Measurements from ENCODE around the gene DOCK2. TPM values are rescaled to one million over a fixed set of nuclear protein-coding genes. Genes with fewer than 3 reads are reported as not detected.
"Not testable (repeated sequence)": the region's sequence is repeated elsewhere in the genome, so short reads cannot be mapped to it uniquely, and the experiment has no call there.

DOCK2 gene
- polyA plus RNA-seq, 1 experiment, result 1.6 TPM

GRCh38 chr5:170087168-170087817 is 450.2 kb downstream of the DOCK2 start:
- no peak for TF ChIP-seq CTCF (IDR thresholded peaks at IDR 0.05; ENCODE audit: low read depth, low read length)
- Histone ChIP-seq H3K27me3 (ENCODE audit: control insufficient read depth, insufficient read depth, low read length) (no peaks in the 10 kb centered on the region), H3K27ac (ENCODE audit: low read depth, low read length) (no peak overlapping the region), H3K9me3 (ENCODE audit: control insufficient read depth, insufficient read depth, low read length) (no peaks in the 10 kb centered on the region), H3K4me3 (ENCODE audit: low read depth, low read length) (no peak overlapping the region)
- CTCF ChIA-PET, result no interaction called here
- DNase-seq (ENCODE audit: low read depth, low spot score), result no peak
- POLR2A ChIA-PET, result no interaction called here

GRCh38 chr5:170092455-170093101 is 455.5 kb downstream of the DOCK2 start:
- no peak for DNase-seq (ENCODE audit: low read depth, low spot score)
- no peaks in the 10 kb centered on the region for H3K9me3 ChIP-seq (ENCODE audit: control insufficient read depth, insufficient read depth, low read length)
- H3K4me3 ChIP-seq (ENCODE audit: low read depth, low read length), result no peak overlapping the region
- ChIA-PET POLR2A (no interaction called here), CTCF (interaction anchor here (2.3 kb wide), 1 partner anchor 22 kb away, joined by 9 read pairs; no protein-coding TSS in a partner anchor)
- no peak for TF ChIP-seq CTCF (IDR thresholded peaks at IDR 0.05; ENCODE audit: low read depth, low read length)
- no peak overlapping the region for H3K27ac ChIP-seq (ENCODE audit: low read depth, low read length)
- no peaks in the 10 kb centered on the region for H3K27me3 ChIP-seq (ENCODE audit: control insufficient read depth, insufficient read depth, low read length)

- not testable (repeated sequence) for DNase-seq (ENCODE audit: low read depth, low spot score); H3K27me3 ChIP-seq (ENCODE audit: control insufficient read depth, insufficient read depth, low read length); H3K4me3 ChIP-seq (ENCODE audit: low read depth, low read length); H3K27ac ChIP-seq (ENCODE audit: low read depth, low read length); H3K9me3 ChIP-seq (ENCODE audit: control insufficient read depth, insufficient read depth, low read length)
- ChIA-PET POLR2A (interaction anchor here (0.6 kb wide), 1 partner anchor 90 kb away, joined by 3 read pairs; no protein-coding TSS in a partner anchor), CTCF (interaction anchor here (2.3 kb wide), 1 partner anchor 23 kb away, joined by 9 read pairs; no protein-coding TSS in a partner anchor)
These were observed 457.3 kb downstream of the DOCK2 start for GRCh38 chr5:170094329-170094728.

- Histone ChIP-seq H3K9me3 (ENCODE audit: control insufficient read depth, insufficient read depth, low read length) (no peaks in the 10 kb centered on the region), H3K4me3 (ENCODE audit: low read depth, low read length) (no peak overlapping the region), H3K27me3 (ENCODE audit: control insufficient read depth, insufficient read depth, low read length) (no peaks in the 10 kb centered on the region), H3K27ac (ENCODE audit: low read depth, low read length) (no peak overlapping the region)
- POLR2A ChIA-PET, result no interaction called here
- TF ChIP-seq CTCF (IDR thresholded peaks at IDR 0.05; ENCODE audit: low read depth, low read length), result no peak
- no peak for DNase-seq (ENCODE audit: low read depth, low spot score)
- CTCF ChIA-PET, result interaction anchor here (1.1 kb wide), 1 partner anchor 25 kb away, joined by 6 read pairs; no protein-coding TSS in a partner anchor
These were observed 458.6 kb downstream of the DOCK2 start for GRCh38 chr5:170095646-170096045.

- no peak for DNase-seq (ENCODE audit: low read depth, low spot score)
- no peaks in the 10 kb centered on the region for H3K27me3 ChIP-seq (ENCODE audit: control insufficient read depth, insufficient read depth, low read length)
- CTCF ChIA-PET, result interaction anchor here (1.1 to 5.2 kb wide), 3 partner anchors 8 to 118 kb away, joined by 4 to 97 read pairs (median 5); no protein-coding TSS in a partner anchor
- H3K4me3 ChIP-seq (ENCODE audit: low read depth, low read length), result no peak overlapping the region
- POLR2A ChIA-PET, result no interaction called here
- H3K9me3 ChIP-seq (ENCODE audit: control insufficient read depth, insufficient read depth, low read length), result no peaks in the 10 kb centered on the region
- H3K27ac ChIP-seq (ENCODE audit: low read depth, low read length), result no peak overlapping the region
- TF ChIP-seq CTCF (IDR thresholded peaks at IDR 0.05; ENCODE audit: low read depth, low read length), result no peak
These were observed 460.9 kb downstream of the DOCK2 start for GRCh38 chr5:170097934-170098333.

All from AG04450 (cell line).